ENCODE results near the gene ZFAND2A. TPM values are rescaled to one million over a fixed set of nuclear protein-coding genes. Genes with fewer than 3 reads are reported as not detected.

ZFAND2A gene
- total and polyA plus RNA-seq, 2 donors (not counting 3 experiments of a cell fraction or from before 2014, with no cell fraction given) = 31.8 to 40.6 TPM

DNA sequence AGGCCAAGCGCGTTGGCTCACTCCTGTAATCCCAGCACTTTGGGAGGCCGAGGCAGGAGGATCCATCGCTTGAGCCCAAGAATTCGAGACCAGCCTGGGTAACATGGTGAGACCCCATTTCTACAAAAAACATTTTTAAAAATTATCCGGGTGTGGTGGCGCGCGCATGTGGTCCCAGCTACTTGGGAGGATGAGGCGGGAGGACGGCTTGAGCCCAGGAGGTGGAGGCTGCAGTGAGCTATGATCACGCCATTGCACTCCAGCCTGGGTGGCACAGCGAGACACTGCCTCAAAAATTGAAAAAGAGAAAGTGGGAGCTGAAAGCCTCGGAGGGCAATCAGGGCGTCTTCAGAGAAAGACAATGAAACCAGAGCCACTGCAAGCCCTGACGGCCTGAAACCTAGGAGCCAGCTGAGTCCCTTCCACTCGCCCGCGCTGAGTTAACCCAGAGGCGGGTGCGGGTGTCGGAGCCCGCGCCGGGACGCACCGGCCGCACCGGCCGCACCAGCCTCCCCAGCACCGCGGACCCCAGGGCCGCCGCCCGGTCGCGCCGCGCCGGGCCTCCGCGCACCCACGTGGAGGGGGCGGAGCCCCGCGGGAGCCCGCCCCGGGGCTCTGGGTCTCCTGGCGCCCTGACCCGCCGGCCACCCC lies 22.4 kb downstream of the ZFAND2A start:
- H3K9ac ChIP-seq (replicated peaks; ENCODE audit: extremely low read depth, insufficient read depth, low read length) = peak overlapping the region; percentile 65
- peak overlapping the region; percentile 51 for H3K4me2 ChIP-seq (ENCODE audit: insufficient read depth, low read length)
- intact Hi-C loops (cut with micrococcal nuclease) = loop anchor here (1.0 kb wide), 2 partner anchors 23 to 50 kb away; partner anchors contain the start of gene ZFAND2A
- peak overlapping the region; percentile 93 for H2AFZ ChIP-seq (ENCODE audit: low read depth, low read length)
- TF ChIP-seq GATA2 (IDR thresholded peaks at IDR 0.05; ENCODE audit: insufficient read depth, insufficient read length, low read depth, low read length) (no peak), POLR2A (IDR thresholded peaks at IDR 0.05; ENCODE audit: low read depth, low read length) (peak; percentile 64)
- DNase-seq (ENCODE audit: low read depth, low spot score) = no peak
- dilution Hi-C loops (cut with MboI; ENCODE audit: extremely low pct_ligation_motif_present, low sequenced_read_pairs) = no loop called here
- H4K20me1 ChIP-seq (replicated peaks; ENCODE audit: control insufficient read depth, extremely low read depth, insufficient read depth, low read length) = no peaks in the 10 kb centered on the region
- H3K27ac ChIP-seq (ENCODE audit: insufficient read depth, low read depth, low read length) = peak overlapping the region; percentile 33
- H3K79me2 ChIP-seq (ENCODE audit: control insufficient read depth, insufficient read depth, low read length) = peaks cover 10% of the 10 kb centered on the region
- POLR2A ChIA-PET = interaction anchor here (1.3 kb wide), 1 partner anchor 23 kb away, joined by 3 read pairs; the partner anchor contains the start of gene ZFAND2A
- no peaks in the 10 kb centered on the region for H3K27me3 ChIP-seq (ENCODE audit: control insufficient read depth in 2 of 2, insufficient read depth in 2 of 2, low read length in 2 of 2)
- H3K36me3 ChIP-seq (ENCODE audit: control insufficient read depth in 2 of 2, extremely low read depth in 1 of 2, insufficient read depth in 2 of 2, low read length in 2 of 2) = no peaks in the 10 kb centered on the region
- H3K4me3 ChIP-seq (replicated peaks in 1 of 3; ENCODE audit: insufficient read depth in 1 of 3, low read depth in 1 of 3, low read length in 3 of 3) = peak overlapping the region; percentile 72 to 97 (median 80)
- BruUV-seq (replicated peaks) = TSS peak; percentile 53
- FAIRE-seq = peak; percentile 54
- CTCF ChIA-PET = interaction anchor here (0.6 to 3.9 kb wide), 11 partner anchors 13 to 145 kb away, joined by 3 to 34 read pairs (median 5); partner anchors contain the start of genes GPER1 and ZFAND2A
- H3K4me1 ChIP-seq (ENCODE audit: control insufficient read depth, extremely low read depth, insufficient read depth, low read length) = peaks cover 10% of the 10 kb centered on the region
- no peaks in the 10 kb centered on the region for H3K9me3 ChIP-seq (replicated peaks; ENCODE audit: control insufficient read depth, insufficient read depth, low read length)
- no peaks in the 10 kb centered on the region for H3K9me1 ChIP-seq (replicated peaks; ENCODE audit: control insufficient read depth, extremely low read depth, insufficient read depth, low read length)

GRCh38 chr7:1136841-1137516 lies 23.0 kb downstream of the ZFAND2A start:
- no peaks in the 10 kb centered on the region for H3K36me3 ChIP-seq (ENCODE audit: control insufficient read depth in 2 of 2, extremely low read depth in 1 of 2, insufficient read depth in 2 of 2, low read length in 2 of 2)
- H2AFZ ChIP-seq (ENCODE audit: low read depth, low read length) = peak overlapping the region; percentile 93
- no peaks in the 10 kb centered on the region for H3K9me1 ChIP-seq (replicated peaks; ENCODE audit: control insufficient read depth, extremely low read depth, insufficient read depth, low read length)
- no peak overlapping the region for H3K27ac ChIP-seq (ENCODE audit: insufficient read depth, low read depth, low read length)
- peak overlapping the region; percentile 65 for H3K9ac ChIP-seq (replicated peaks; ENCODE audit: extremely low read depth, insufficient read depth, low read length)
- H3K4me3 ChIP-seq (replicated peaks in 1 of 3; ENCODE audit: insufficient read depth in 1 of 3, low read depth in 1 of 3, low read length in 3 of 3) = peak overlapping the region; percentile 72 to 97 (median 80)
- H3K9me3 ChIP-seq (replicated peaks; ENCODE audit: control insufficient read depth, insufficient read depth, low read length) = no peaks in the 10 kb centered on the region
- intact Hi-C loops (cut with micrococcal nuclease) = no loop called here
- H3K4me1 ChIP-seq (ENCODE audit: control insufficient read depth, extremely low read depth, insufficient read depth, low read length) = peaks cover 10% of the 10 kb centered on the region
- no peaks in the 10 kb centered on the region for H4K20me1 ChIP-seq (replicated peaks; ENCODE audit: control insufficient read depth, extremely low read depth, insufficient read depth, low read length)
- TF ChIP-seq JUN (IDR thresholded peaks at IDR 0.05; ENCODE audit: borderline replicate concordance, insufficient read depth, insufficient read length, low read depth) (no peak), POLR2A (IDR thresholded peaks at IDR 0.05; ENCODE audit: low read depth, low read length) (no peak), EZH2 (IDR thresholded peaks at IDR 0.05; ENCODE audit: borderline replicate concordance, low read depth, low read length, severe bottlenecking) (no peak), CTCF (IDR thresholded peaks at IDR 0.05; ENCODE audit: extremely low read depth in 1 of 2, insufficient read depth in 1 of 2, low read depth in 1 of 2, low read length in 2 of 2) (no peak), MYC (IDR thresholded peaks at IDR 0.05; ENCODE audit: low read depth, low read length) (no peak), FOS (IDR thresholded peaks at IDR 0.05; ENCODE audit: borderline replicate concordance, insufficient read depth, low read length) (no peak)
- TF ChIP-seq, protein P1, sequence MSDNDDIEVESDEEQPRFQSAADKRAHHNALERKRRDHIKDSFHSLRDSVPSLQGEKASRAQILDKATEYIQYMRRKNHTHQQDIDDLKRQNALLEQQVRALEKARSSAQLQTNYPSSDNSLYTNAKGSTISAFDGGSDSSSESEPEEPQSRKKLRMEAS (IDR thresholded peaks at IDR 0.05; ENCODE audit: insufficient read depth, insufficient read length) = no peak
- CTCF ChIA-PET = interaction anchor here (1.6 to 3.9 kb wide), 6 partner anchors 13 to 144 kb away, joined by 3 to 34 read pairs (median 10); partner anchors contain the start of gene GPER1
- POLR2A ChIA-PET = no interaction called here
- peak; percentile 33 for FAIRE-seq
- no peak for DNase-seq (ENCODE audit: low read depth, low spot score)
- H3K4me2 ChIP-seq (ENCODE audit: insufficient read depth, low read length) = peak overlapping the region; percentile 51
- no peaks in the 10 kb centered on the region for H3K27me3 ChIP-seq (ENCODE audit: control insufficient read depth in 2 of 2, insufficient read depth in 2 of 2, low read length in 2 of 2)
- dilution Hi-C loops (cut with MboI; ENCODE audit: extremely low pct_ligation_motif_present, low sequenced_read_pairs) = no loop called here
- H3K79me2 ChIP-seq (ENCODE audit: control insufficient read depth, insufficient read depth, low read length) = peaks cover 11% of the 10 kb centered on the region
- BruUV-seq (replicated peaks) = no TSS peak
